Activated CD8-positive, alpha-beta memory T cell treated with anti-CD3 and anti-CD28 coated beads for 36 hours (primary cell): ENCODE measurements around the gene DOC2A. TPM values are rescaled to one million over a fixed set of nuclear protein-coding genes. Genes with fewer than 3 reads are reported as not detected.
"Not testable (repeated sequence)": the region's sequence is repeated elsewhere in the genome, so short reads cannot be mapped to it uniquely, and the experiment has no call there.

Experiments used
- CTCF ChIA-PET: fragments of 350-600 bp; sonication (Branson Sonifier 250); formaldehyde crosslinking; loops from one replicate; lab custom pipeline; 2021; ENCODE audit warnings: antibody characterized with exemption; lab: Charles Lee
- POLR2A ChIA-PET: fragments of 350-600 bp; sonication (Branson Sonifier 250); formaldehyde crosslinking; loops from one replicate; lab custom pipeline; 2021; ENCODE audit warnings: antibody characterized with exemption; lab: Charles Lee
- total RNA-seq, 2 experiments: library from RNA; stranded (reverse); gene quantifications; one replicate each; pipeline ENCODE4 v1.2.3, GENCODE V29; 2021

The DOC2A gene
- total RNA-seq, 2 experiments from 2014 or later = 0.70 to 0.84 TPM

GRCh38 chr16:30030841-30031413 lies 20.1 kb upstream of the DOC2A start, which contains the start of gene TLCD3B:
Gene TLCD3B (minus strand): TSS chr16:30031271. CDS start chr16:30030527, 744 bp downstream.
- CTCF ChIA-PET = interaction anchor here (0.7 to 2.8 kb wide), 6 partner anchors 8 to 182 kb away, joined by 3 to 11 read pairs (median 5); partner anchors contain the start of gene C16orf92
- POLR2A ChIA-PET = no interaction called here

GRCh38 chr16:30030011-30030685 lies 19.3 kb upstream of the DOC2A start:
- POLR2A ChIA-PET = no interaction called here
- CTCF ChIA-PET = interaction anchor here (1.5 kb wide), 1 partner anchor 8 kb away, joined by 5 read pairs; the partner anchor contains the start of gene C16orf92

DNA sequence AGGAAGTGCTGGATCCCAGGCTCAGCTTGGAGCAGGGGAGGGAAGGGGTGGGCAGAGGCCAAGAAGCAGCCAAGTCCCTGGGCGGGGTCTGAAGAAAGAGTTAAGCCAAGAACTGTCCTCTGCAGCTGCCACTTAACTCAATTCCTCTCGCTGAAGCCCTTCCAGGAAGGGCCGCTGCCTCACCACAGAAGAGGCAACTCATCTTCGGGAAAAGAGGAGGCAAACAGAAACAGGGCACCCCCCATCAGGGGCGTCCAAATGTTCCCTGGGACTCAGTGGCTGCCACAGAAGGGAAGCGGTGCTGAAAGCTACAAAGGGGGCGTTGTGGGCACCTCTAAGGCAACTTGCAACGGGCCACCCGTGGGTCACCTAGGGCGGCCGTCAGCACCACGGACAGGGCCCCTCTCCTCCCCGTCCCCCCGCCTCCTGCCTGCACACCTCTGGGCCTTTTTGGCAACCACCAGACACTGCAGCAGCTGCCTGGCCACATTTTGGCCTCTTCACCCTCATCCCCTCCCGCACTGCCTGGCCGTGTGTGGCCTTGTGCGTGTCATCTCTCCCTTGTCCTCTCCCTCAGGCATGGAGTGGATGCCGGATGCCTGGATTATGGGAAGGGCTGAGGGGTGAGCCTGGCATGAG lies 17.7 kb upstream of the DOC2A start:
- ChIA-PET POLR2A (no interaction called here), CTCF (no interaction called here)

GRCh38 chr16:30027588-30028437 lies 17.0 kb upstream of the DOC2A start:
- POLR2A ChIA-PET = no interaction called here
- CTCF ChIA-PET = no interaction called here

- POLR2A ChIA-PET = no interaction called here
- CTCF ChIA-PET = no interaction called here
These were observed 15.6 kb upstream of the DOC2A start for GRCh38 chr16:30026449-30026848.

GRCh38 chr16:30025574-30025973 lies 14.7 kb upstream of the DOC2A start:
- POLR2A ChIA-PET = no interaction called here
- CTCF ChIA-PET = interaction anchor here (0.6 kb wide), 1 partner anchor 12 kb away, joined by 3 read pairs; no protein-coding TSS in a partner anchor

- CTCF ChIA-PET = no interaction called here
These were observed 14.3 kb upstream of the DOC2A start for GRCh38 chr16:30025156-30025555.

DNA sequence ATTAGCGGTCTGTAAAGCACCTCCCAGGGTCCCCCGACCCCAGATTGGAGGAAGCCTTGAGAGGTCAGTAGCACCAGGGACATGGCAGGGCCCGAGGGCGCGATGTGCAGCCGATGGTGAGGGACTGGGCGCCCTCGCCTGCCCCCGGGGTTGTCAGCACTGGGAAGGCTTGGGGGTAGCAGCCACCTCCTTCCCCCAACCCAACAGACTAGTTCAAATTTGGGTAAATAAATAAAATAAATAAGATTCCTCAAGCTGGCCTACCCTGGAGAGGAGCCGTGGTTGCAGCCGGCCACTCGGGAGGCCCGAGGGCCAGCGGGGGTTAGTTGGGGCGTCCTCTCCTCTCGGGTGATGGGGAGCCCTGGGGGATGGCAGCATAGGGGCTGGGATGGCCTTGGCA lies 13.6 kb upstream of the DOC2A start:
- ChIA-PET POLR2A (no interaction called here), CTCF (no interaction called here)

More at GRCh38 chr16:30025156-30025555, 14.3 kb upstream of the DOC2A start:
- POLR2A ChIA-PET = no interaction called here

DNA sequence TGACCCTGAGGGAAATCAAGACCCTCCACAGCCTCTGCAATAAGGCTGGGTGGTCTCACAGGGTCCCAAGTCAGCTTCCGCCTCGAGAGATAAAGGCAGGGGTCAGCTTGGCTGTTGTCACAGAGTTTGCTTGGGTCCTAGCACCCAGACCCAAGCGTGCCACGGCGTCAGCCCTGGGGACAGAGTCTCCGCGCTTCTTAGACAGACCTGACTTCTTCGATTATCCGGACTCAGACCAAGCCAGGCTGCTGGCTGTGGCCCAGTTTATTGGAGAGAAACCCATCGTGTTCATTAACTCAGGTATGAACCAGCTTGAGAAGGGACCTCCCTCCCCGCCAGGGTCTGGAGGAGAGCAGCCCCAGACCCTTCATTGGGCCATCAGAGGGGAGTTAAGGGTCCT lies 12.8 kb upstream of the DOC2A start:
- ChIA-PET CTCF (interaction anchor here (0.6 to 2.0 kb wide), 3 partner anchors 8 to 332 kb away, joined by 3 to 11 read pairs (median 3); no protein-coding TSS in a partner anchor), POLR2A (interaction anchor here (0.5 kb wide), 1 partner anchor 16 kb away, joined by 3 read pairs; no protein-coding TSS in a partner anchor)

GRCh38 chr16:30022887-30023286 lies 12.1 kb upstream of the DOC2A start, which contains the start of gene C16orf92:
Gene C16orf92 (plus strand): TSS chr16:30023198. CDS start chr16:30023341, 143 bp downstream.
- CTCF ChIA-PET = interaction anchor here (0.6 to 2.0 kb wide), 7 partner anchors 8 to 332 kb away, joined by 3 to 11 read pairs (median 3); partner anchors contain the start of gene TLCD3B
- POLR2A ChIA-PET = no interaction called here

- ChIA-PET CTCF (interaction anchor here (0.7 to 2.0 kb wide), 4 partner anchors 13 to 170 kb away, joined by 3 to 5 read pairs (median 4); no protein-coding TSS in a partner anchor), POLR2A (interaction anchor here (0.9 kb wide), 1 partner anchor 92 kb away, joined by 3 read pairs; no protein-coding TSS in a partner anchor)
These were observed 7.9 kb upstream of the DOC2A start for GRCh38 chr16:30018731-30019158.

GRCh38 chr16:30017937-30018336 lies 7.1 kb upstream of the DOC2A start:
- CTCF ChIA-PET = interaction anchor here (0.5 to 2.0 kb wide), 5 partner anchors 13 to 317 kb away, joined by 3 to 5 read pairs (median 4); no protein-coding TSS in a partner anchor
- POLR2A ChIA-PET = not testable (repeated sequence)

- POLR2A ChIA-PET = no interaction called here
These were observed 6.4 kb upstream of the DOC2A start for GRCh38 chr16:30017277-30017656.

GRCh38 chr16:30016555-30017276 lies 5.9 kb upstream of the DOC2A start:
- CTCF ChIA-PET = interaction anchor here (1.3 kb wide), 1 partner anchor 316 kb away, joined by 5 read pairs; no protein-coding TSS in a partner anchor
- POLR2A ChIA-PET = no interaction called here

More at GRCh38 chr16:30017277-30017656, 6.4 kb upstream of the DOC2A start:
- CTCF ChIA-PET = interaction anchor here (1.3 kb wide), 1 partner anchor 317 kb away, joined by 5 read pairs; no protein-coding TSS in a partner anchor

GRCh38 chr16:30015450-30015849 lies 4.6 kb upstream of the DOC2A start:
- ChIA-PET POLR2A (interaction anchor here (0.7 kb wide), 1 partner anchor 39 kb away, joined by 3 read pairs; no protein-coding TSS in a partner anchor), CTCF (interaction anchor here (0.7 kb wide), 2 partner anchors 36 to 39 kb away, joined by 3 to 4 read pairs; no protein-coding TSS in a partner anchor)

GRCh38 chr16:30012598-30012997 lies 1.8 kb upstream of the DOC2A start:
- CTCF ChIA-PET = interaction anchor here (0.7 to 1.3 kb wide), 4 partner anchors 19 to 315 kb away, joined by 3 read pairs; no protein-coding TSS in a partner anchor
- POLR2A ChIA-PET = not testable (repeated sequence)
